HEK293 (cell line): Measurements from ENCODE around the gene PREB.

Source experiments
- CTCF ChIA-PET: fragments of 350-600 bp; formaldehyde crosslinking; extraction: SDS; loops from one replicate; lab custom pipeline; 2021; ENCODE audit warnings: antibody characterized with exemption; lab: Yijun Ruan, JAX
- POLR2A ChIA-PET: fragments of 300-600 bp; formaldehyde crosslinking; extraction: SDS; loops from one replicate; lab custom pipeline; 2020; ENCODE audit warnings: antibody characterized with exemption, inconsistent platforms; lab: Yijun Ruan, JAX
- H3K27ac ChIP-seq: fragments of 200-500 bp; sonication (Bioruptor generic); 2 replicates; pipeline ENCODE4 v1.5.1; 2014; ENCODE audit warnings: low read depth, low read length, control low read depth, inconsistent platforms; ENCODE audit errors: extremely low read depth
- H3K36me3 ChIP-seq, 2 experiments: fragments of 200-500 bp in 1 of 2; sonication (Bioruptor generic) in 1 of 2; 1 replicate in 1 of 2; 2 replicates in 1 of 2; pipeline ENCODE4 v1.5.1; 2014 to 2017; ENCODE audit warnings: inconsistent platforms in 2 of 2, low read length in 2 of 2; ENCODE audit not compliant: control insufficient read depth in 2 of 2, insufficient read depth in 1 of 2
- H3K4me1 ChIP-seq: fragments of 200-500 bp; sonication (Bioruptor generic); 2 replicates; pipeline ENCODE4 v1.5.1; 2014; ENCODE audit warnings: mild to moderate bottlenecking, low read length, inconsistent platforms; ENCODE audit not compliant: control insufficient read depth, insufficient read depth
- H3K4me3 ChIP-seq: 2 replicates; pipeline ENCODE4 v1.5.1; 2011; ENCODE audit warnings: low read depth, mild to moderate bottlenecking, control low read depth, low read length, moderate library complexity
- H3K9me3 ChIP-seq: fragments of 200-500 bp; sonication (Bioruptor generic); 2 replicates; pipeline ENCODE4 v1.5.1; 2014; ENCODE audit warnings: low read depth, low read length, inconsistent platforms; ENCODE audit not compliant: control insufficient read depth, insufficient read depth
- GLIS1 ChIP-seq: fragments of 450-650 bp; formaldehyde crosslinking; IDR thresholded peaks from 2 replicates; pipeline ENCODE4 v1.5.1; 2016; ENCODE audit warnings: missing biosample characterization, missing genetic modification characterization
- GLIS2 ChIP-seq: fragments of 450-650 bp; formaldehyde crosslinking; IDR thresholded peaks from 2 replicates; pipeline ENCODE4 v1.5.1; 2016; ENCODE audit warnings: missing biosample characterization, missing genetic modification characterization
- KLF1 ChIP-seq: fragments of 450-650 bp; formaldehyde crosslinking; IDR thresholded peaks from 2 replicates; pipeline ENCODE4 v1.5.1; 2016; ENCODE audit warnings: missing biosample characterization, missing genetic modification characterization
- PRDM1 ChIP-seq: fragments of 450-650 bp; formaldehyde crosslinking; IDR thresholded peaks from 2 replicates; pipeline ENCODE4; 2016; ENCODE audit warnings: missing biosample characterization, missing genetic modification characterization
- REPIN1 ChIP-seq: fragments of 450-650 bp; formaldehyde crosslinking; IDR thresholded peaks from 2 replicates; pipeline ENCODE4 v1.5.1; 2017; ENCODE audit warnings: missing biosample characterization, missing genetic modification characterization, low read depth
- SCRT2 ChIP-seq: fragments of 450-650 bp; formaldehyde crosslinking; IDR thresholded peaks from 2 replicates; pipeline ENCODE4 v1.5.1; 2016; ENCODE audit warnings: missing biosample characterization, missing genetic modification characterization
- ZBTB20 ChIP-seq: fragments of 450-650 bp; formaldehyde crosslinking; IDR thresholded peaks from 2 replicates; pipeline ENCODE4 v1.5.1; 2016; ENCODE audit warnings: missing biosample characterization, missing genetic modification characterization
- ZNF112 ChIP-seq: fragments of 450-650 bp; formaldehyde crosslinking; IDR thresholded peaks from 2 replicates; pipeline ENCODE4 v1.5.0; 2017; ENCODE audit warnings: missing biosample characterization, missing genetic modification characterization
- ZNF132 ChIP-seq: fragments of 450-650 bp; formaldehyde crosslinking; IDR thresholded peaks from 2 replicates; pipeline ENCODE4 v1.5.1; 2017; ENCODE audit warnings: missing biosample characterization, missing genetic modification characterization, borderline replicate concordance
- ZNF146 ChIP-seq: fragments of 450-650 bp; formaldehyde crosslinking; IDR thresholded peaks from 2 replicates; pipeline ENCODE4 v1.5.1; 2016; ENCODE audit warnings: missing biosample characterization, missing genetic modification characterization
- ZNF311 ChIP-seq: fragments of 450-650 bp; formaldehyde crosslinking; IDR thresholded peaks from 2 replicates; pipeline ENCODE4 v1.5.1; 2017; ENCODE audit warnings: missing biosample characterization, missing genetic modification characterization, borderline replicate concordance
- ZNF354C ChIP-seq: fragments of 450-650 bp; formaldehyde crosslinking; IDR thresholded peaks from 2 replicates; pipeline ENCODE4 v1.5.1; 2016; ENCODE audit warnings: missing biosample characterization, missing genetic modification characterization, low read depth, borderline replicate concordance
- ZNF416 ChIP-seq: fragments of 450-650 bp; formaldehyde crosslinking; IDR thresholded peaks from 2 replicates; pipeline ENCODE4 v1.5.1; 2016; ENCODE audit warnings: missing biosample characterization, missing genetic modification characterization
- ZNF544 ChIP-seq: fragments of 450-650 bp; formaldehyde crosslinking; IDR thresholded peaks from 2 replicates; pipeline ENCODE4 v1.5.0; 2017; ENCODE audit warnings: missing biosample characterization, missing genetic modification characterization
- ZNF558 ChIP-seq: fragments of 450-650 bp; formaldehyde crosslinking; IDR thresholded peaks from 2 replicates; pipeline ENCODE4 v1.5.1; 2016; ENCODE audit warnings: missing biosample characterization, missing genetic modification characterization
- ZNF610 ChIP-seq: fragments of 450-650 bp; formaldehyde crosslinking; IDR thresholded peaks from 2 replicates; pipeline ENCODE4 v1.5.1; 2016; ENCODE audit warnings: missing biosample characterization, missing genetic modification characterization, borderline replicate concordance
- ZNF626 ChIP-seq: fragments of 450-650 bp; sonication (Bioruptor Pico); formaldehyde crosslinking; IDR thresholded peaks from 2 replicates; pipeline ENCODE4 v1.5.1; 2018; ENCODE audit warnings: missing biosample characterization, missing genetic modification characterization, inconsistent platforms
- ZNF677 ChIP-seq: fragments of 450-650 bp; IDR thresholded peaks from 2 replicates; pipeline ENCODE4 v1.5.0; 2018; ENCODE audit warnings: missing biosample characterization, mild to moderate bottlenecking, missing genetic modification characterization, moderate library complexity
- ZNF701 ChIP-seq: fragments of 450-650 bp; formaldehyde crosslinking; IDR thresholded peaks from 2 replicates; pipeline ENCODE4 v1.5.1; 2016; ENCODE audit warnings: missing biosample characterization, missing genetic modification characterization
- ZNF791 ChIP-seq: fragments of 450-650 bp; formaldehyde crosslinking; IDR thresholded peaks from 2 replicates; pipeline ENCODE4 v1.5.1; 2016; ENCODE audit warnings: missing biosample characterization, missing genetic modification characterization
- ZSCAN16 ChIP-seq: fragments of 450-650 bp; formaldehyde crosslinking; IDR thresholded peaks from 2 replicates; pipeline ENCODE4 v1.5.1; 2016; ENCODE audit warnings: missing biosample characterization, missing genetic modification characterization
- TF ChIP-seq, protein P1 (sequence below): fragments of 450-650 bp; formaldehyde crosslinking; IDR thresholded peaks from 2 replicates; pipeline ENCODE4 v1.5.1; 2016; ENCODE audit warnings: missing biosample characterization, missing genetic modification characterization
- TF ChIP-seq, protein P2 (sequence below): fragments of 450-650 bp; formaldehyde crosslinking; IDR thresholded peaks from 2 replicates; pipeline ENCODE4 v1.5.1; 2017; ENCODE audit warnings: missing biosample characterization, missing genetic modification characterization
- TF ChIP-seq, protein P3 (sequence below): fragments of 450-650 bp; formaldehyde crosslinking; IDR thresholded peaks from 2 replicates; pipeline ENCODE4 v1.5.1; 2016; ENCODE audit warnings: missing biosample characterization, missing genetic modification characterization
- TF ChIP-seq, protein P4 (sequence below): fragments of 450-650 bp; formaldehyde crosslinking; IDR thresholded peaks from 2 replicates; pipeline ENCODE4 v1.5.1; 2016; ENCODE audit warnings: missing biosample characterization, missing genetic modification characterization
- TF ChIP-seq, protein P5 (sequence below): fragments of 450-650 bp; formaldehyde crosslinking; IDR thresholded peaks from 2 replicates; pipeline ENCODE4 v1.5.1; 2016; ENCODE audit warnings: missing biosample characterization, missing genetic modification characterization

Gene PREB

DNA sequence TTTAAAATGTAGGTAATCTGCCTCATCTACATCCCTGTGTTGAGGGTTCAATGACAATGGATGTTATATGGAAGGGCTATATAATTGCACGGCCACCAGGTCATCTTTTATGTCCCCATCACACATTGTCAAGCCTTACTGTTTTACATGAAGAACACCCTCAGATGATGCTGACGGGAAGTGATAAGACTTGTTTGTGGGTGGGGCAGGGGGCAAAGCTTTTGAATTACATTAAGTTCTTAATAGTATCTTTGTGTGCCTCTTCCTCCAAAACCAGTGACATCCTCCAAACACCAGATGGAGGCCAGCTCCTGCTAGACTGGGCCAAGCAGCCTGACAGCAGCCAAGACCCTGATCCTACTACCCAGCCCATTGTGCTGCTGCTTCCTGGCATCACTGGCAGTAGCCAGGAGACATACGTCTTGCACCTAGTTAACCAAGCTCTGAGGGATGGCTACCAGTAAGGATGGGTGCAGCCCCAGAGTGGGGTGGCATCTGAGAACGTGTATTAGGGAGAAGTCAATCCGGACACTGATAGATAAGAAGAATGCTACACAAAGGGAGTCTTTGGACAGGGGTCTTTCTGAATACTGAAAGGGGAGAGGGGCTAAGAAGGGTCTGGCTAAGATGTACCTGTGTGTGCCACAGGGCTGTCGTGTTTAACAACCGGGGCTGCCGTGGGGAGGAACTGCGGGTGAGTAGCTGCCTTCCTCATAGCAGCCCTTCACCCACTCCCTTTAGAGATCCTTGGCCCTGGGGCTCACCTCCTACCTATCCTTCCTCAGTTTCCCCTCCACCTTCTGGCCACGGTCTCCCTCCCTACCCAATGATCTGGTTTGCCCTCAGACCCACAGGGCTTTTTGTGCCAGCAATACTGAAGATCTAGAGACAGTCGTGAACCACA lies 5.5 kb downstream of the PREB start:
- H3K36me3 ChIP-seq, result peaks cover 4 to 47% of the 10 kb centered on the region in 2 experiments; a peak in 2 of 3 replicates
- POLR2A ChIA-PET, result no interaction called here
- H3K4me1 ChIP-seq, result 0 out of 2 replicates have a peak, but pooled peaks cover 2% of the 10 kb centered on the region
- no peak overlapping the region for H3K4me3 ChIP-seq
- no peaks in the 10 kb centered on the region for H3K9me3 ChIP-seq
- H3K27ac ChIP-seq, result no peak overlapping the region
- TF ChIP-seq GLIS1 (tag by site-specific recombination) (no peak), PRDM1 (tag by site-specific recombination) (no peak), ZNF677 (tag by site-specific recombination) (no peak), ZNF354C (tag by site-specific recombination) (no peak), ZNF311 (tag by site-specific recombination) (no peak), ZBTB20 (tag by site-specific recombination) (no peak), ZNF558 (no peak), ZNF112 (no peak), ZNF416 (tag by site-specific recombination) (no peak), ZNF791 (tag by site-specific recombination) (no peak), ZSCAN16 (no peak), ZNF701 (tag by site-specific recombination) (no peak), ZNF610 (tag by site-specific recombination) (no peak), ZNF544 (tag by site-specific recombination) (no peak)
- TF ChIP-seq, protein P1, sequence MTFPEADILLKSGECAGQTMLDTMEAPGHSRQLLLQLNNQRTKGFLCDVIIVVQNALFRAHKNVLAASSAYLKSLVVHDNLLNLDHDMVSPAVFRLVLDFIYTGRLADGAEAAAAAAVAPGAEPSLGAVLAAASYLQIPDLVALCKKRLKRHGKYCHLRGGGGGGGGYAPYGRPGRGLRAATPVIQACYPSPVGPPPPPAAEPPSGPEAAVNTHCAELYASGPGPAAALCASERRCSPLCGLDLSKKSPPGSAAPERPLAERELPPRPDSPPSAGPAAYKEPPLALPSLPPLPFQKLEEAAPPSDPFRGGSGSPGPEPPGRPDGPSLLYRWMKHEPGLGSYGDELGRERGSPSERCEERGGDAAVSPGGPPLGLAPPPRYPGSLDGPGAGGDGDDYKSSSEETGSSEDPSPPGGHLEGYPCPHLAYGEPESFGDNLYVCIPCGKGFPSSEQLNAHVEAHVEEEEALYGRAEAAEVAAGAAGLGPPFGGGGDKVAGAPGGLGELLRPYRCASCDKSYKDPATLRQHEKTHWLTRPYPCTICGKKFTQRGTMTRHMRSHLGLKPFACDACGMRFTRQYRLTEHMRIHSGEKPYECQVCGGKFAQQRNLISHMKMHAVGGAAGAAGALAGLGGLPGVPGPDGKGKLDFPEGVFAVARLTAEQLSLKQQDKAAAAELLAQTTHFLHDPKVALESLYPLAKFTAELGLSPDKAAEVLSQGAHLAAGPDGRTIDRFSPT (tag by site-specific recombination), result no peak
- TF ChIP-seq, protein P2, sequence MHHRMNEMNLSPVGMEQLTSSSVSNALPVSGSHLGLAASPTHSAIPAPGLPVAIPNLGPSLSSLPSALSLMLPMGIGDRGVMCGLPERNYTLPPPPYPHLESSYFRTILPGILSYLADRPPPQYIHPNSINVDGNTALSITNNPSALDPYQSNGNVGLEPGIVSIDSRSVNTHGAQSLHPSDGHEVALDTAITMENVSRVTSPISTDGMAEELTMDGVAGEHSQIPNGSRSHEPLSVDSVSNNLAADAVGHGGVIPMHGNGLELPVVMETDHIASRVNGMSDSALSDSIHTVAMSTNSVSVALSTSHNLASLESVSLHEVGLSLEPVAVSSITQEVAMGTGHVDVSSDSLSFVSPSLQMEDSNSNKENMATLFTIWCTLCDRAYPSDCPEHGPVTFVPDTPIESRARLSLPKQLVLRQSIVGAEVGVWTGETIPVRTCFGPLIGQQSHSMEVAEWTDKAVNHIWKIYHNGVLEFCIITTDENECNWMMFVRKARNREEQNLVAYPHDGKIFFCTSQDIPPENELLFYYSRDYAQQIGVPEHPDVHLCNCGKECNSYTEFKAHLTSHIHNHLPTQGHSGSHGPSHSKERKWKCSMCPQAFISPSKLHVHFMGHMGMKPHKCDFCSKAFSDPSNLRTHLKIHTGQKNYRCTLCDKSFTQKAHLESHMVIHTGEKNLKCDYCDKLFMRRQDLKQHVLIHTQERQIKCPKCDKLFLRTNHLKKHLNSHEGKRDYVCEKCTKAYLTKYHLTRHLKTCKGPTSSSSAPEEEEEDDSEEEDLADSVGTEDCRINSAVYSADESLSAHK (tag by site-specific recombination), result no peak
- TF ChIP-seq, protein P3, sequence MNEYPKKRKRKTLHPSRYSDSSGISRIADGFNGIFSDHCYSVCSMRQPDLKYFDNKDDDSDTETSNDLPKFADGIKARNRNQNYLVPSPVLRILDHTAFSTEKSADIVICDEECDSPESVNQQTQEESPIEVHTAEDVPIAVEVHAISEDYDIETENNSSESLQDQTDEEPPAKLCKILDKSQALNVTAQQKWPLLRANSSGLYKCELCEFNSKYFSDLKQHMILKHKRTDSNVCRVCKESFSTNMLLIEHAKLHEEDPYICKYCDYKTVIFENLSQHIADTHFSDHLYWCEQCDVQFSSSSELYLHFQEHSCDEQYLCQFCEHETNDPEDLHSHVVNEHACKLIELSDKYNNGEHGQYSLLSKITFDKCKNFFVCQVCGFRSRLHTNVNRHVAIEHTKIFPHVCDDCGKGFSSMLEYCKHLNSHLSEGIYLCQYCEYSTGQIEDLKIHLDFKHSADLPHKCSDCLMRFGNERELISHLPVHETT, result no peak
- CTCF ChIA-PET, result no interaction called here

DNA sequence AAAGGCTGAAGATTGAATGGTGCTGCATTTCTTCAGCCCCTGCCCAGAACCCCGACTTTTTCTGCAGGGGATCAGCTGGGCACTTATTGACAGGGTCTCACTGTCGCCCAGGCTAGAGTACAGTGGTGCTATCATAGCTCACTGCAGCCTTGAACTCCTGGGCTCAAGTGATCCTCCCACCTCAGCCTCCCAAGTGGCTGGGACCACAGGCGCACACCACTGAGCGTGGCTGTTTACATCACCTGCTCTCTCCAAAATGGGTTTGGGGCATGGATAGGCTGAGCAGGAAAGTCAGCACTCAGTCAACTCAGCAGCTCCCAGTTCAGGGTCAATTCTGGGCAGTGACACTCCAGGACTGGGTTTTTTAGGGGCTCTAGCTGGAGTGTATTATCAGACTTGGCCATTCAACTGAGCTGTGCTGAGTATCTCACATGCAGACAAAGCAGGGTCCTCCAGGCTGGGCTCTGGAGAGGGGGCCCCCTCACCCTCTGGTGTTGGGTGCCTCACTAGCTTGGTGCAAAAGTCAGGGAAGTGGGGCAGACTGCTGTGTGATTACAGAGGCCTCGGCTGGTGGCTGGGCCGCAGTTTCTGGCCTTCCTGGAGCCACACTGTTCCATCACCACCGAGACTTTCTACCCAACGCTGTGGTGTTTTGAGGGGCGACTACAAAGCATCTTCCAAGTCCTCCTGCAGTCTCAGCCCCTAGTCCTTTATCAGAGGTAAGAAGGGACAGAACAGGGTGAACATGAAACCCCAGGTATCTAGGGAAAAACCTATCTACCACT lies 6.4 kb downstream of the PREB start:
- H3K4me3 ChIP-seq, result no peak overlapping the region
- no peaks in the 10 kb centered on the region for H3K9me3 ChIP-seq
- 0 out of 2 replicates have a peak, but pooled peaks cover 3% of the 10 kb centered on the region for H3K4me1 ChIP-seq
- CTCF ChIA-PET, result no interaction called here
- POLR2A ChIA-PET, result no interaction called here
- H3K27ac ChIP-seq, result no peak overlapping the region
- H3K36me3 ChIP-seq, result peaks cover 4 to 46% of the 10 kb centered on the region in 2 experiments; a peak in 2 of 3 replicates
- no peak for TF ChIP-seq KLF1 (tag by site-specific recombination)
- no peak for TF ChIP-seq ZNF132 (tag by site-specific recombination)
- TF ChIP-seq ZNF146 (tag by site-specific recombination), result no peak
- no peak for TF ChIP-seq GLIS2 (tag by site-specific recombination)
- TF ChIP-seq, protein P4, sequence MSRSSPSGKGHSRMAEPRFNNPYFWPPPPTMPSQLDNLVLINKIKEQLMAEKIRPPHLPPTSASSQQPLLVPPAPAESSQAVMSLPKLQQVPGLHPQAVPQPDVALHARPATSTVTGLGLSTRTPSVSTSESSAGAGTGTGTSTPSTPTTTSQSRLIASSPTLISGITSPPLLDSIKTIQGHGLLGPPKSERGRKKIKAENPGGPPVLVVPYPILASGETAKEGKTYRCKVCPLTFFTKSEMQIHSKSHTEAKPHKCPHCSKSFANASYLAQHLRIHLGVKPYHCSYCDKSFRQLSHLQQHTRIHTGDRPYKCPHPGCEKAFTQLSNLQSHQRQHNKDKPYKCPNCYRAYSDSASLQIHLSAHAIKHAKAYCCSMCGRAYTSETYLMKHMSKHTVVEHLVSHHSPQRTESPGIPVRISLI, result no peak
- no peak for TF ChIP-seq SCRT2
- no peak for TF ChIP-seq REPIN1 (tag by site-specific recombination)
- TF ChIP-seq ZNF626 (tag by site-specific recombination), result no peak
- TF ChIP-seq, protein P5, sequence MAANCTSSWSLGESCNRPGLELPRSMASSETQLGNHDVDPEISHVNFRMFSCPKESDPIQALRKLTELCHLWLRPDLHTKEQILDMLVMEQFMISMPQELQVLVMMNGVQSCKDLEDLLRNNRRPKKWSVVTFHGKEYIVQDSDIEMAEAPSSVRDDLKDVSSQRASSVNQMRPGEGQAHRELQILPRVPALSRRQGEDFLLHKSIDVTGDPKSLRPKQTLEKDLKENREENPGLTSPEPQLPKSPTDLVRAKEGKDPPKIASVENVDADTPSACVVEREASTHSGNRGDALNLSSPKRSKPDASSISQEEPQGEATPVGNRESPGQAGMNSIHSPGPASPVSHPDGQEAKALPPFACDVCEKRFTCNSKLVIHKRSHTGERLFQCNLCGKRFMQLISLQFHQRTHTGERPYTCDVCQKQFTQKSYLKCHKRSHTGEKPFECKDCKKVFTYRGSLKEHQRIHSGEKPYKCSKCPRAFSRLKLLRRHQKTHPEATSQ, result no peak
